ENCODE measurements around the gene GPR87. TPM values are rescaled to one million over a fixed set of nuclear protein-coding genes. Genes with fewer than 3 reads are reported as not detected.
A peak's percentile ranks its signal among the peaks of the same experiment; 100 is the strongest.

The GPR87 gene
- total RNA-seq, 2 donors from 2014 or later = 0.70 to 2.2 TPM

DNA sequence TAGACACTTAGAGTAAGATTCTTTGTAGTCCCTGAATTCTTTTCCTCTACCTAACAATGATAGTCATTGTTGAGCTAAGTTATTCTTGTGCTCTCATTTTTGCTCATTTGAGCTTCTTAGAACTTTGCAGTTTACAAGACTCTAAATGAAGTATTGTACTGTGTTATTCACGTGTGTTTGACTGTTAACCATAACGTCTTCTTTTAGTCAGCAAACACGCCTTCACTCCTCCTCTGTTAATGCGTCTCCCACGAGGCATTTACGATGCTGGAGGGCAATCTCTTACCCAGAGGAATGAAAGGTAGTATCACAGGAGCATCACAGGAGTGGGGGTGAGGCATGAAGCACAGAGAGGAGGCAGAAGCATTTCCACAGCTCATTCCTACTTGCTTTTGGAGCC is 23.5 kb downstream of the GPR87 start:
- Mint-ChIP-seq H3K9me3 (no peaks in the 10 kb centered on the region), H3K27ac (peak overlapping the region; percentile 26), H3K4me1 (ENCODE audit: low read depth) (no peaks in the 10 kb centered on the region), H3K4me3 (peak overlapping the region in 1 of 2 donors; percentile 30), H3K36me3 (ENCODE audit: insufficient read depth in 2 of 2) (peaks cover 0 to 1% of the 10 kb centered on the region in 2 donors), H3K27me3 (ENCODE audit: low read depth) (peaks cover 16% of the 10 kb centered on the region)
- DNase-seq (no peak), ATAC-seq (replicated peaks in 1 of 2) (peak; percentile 7 to 88)

DNA sequence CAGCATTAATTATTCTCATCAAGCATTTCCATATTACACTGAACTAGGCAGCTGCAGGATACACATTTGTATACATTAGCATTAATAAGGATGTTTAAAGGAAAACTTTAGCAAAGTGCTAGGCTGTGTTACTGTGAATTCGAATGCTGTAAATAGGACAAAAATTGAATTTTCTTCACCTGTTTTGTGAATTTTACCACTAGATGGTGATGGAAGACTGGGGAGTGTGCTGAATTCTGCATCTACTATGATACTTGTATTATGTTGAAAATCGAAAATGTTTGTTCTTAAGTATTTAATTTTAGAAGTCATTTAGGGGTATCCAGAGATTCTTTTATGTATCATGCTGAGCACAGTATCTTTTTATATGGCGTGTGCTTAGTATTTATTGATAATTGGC is 25.9 kb downstream of the GPR87 start:
- Mint-ChIP-seq H3K36me3 (ENCODE audit: insufficient read depth in 2 of 2) (no peaks in the 10 kb centered on the region), H3K27me3 (ENCODE audit: low read depth) (peaks cover 8% of the 10 kb centered on the region), H3K4me3 (no peak overlapping the region), H3K27ac (no peak overlapping the region), H3K4me1 (ENCODE audit: low read depth) (no peaks in the 10 kb centered on the region), H3K9me3 (no peaks in the 10 kb centered on the region)
- ATAC-seq (replicated peaks in 1 of 2) = peak in 1 of 2 donors; percentile 39
- no peak for DNase-seq

DNA sequence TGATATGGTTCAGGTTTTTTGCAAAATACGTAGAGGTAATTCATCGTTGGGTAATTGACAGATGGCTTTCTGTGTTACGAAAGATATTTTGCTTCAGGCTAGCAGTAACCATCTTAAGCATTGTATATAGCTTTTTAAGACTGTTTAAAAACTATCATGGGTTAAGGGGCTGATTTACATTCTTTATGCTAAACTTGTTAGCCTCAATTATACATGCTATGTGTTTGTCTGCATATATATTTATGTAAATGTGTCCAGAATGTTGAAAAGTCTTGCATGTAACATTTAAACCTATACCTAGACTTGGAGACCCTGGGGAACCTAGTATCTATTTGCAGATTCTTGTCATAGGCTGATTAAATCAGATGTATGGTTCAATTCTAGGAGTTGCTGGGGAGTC is 27.2 kb downstream of the GPR87 start:
- DNase-seq (no peak), ATAC-seq (replicated peaks in 1 of 2) (no peak)
- H3K4me3 Mint-ChIP-seq = no peak overlapping the region
- H3K9me3 Mint-ChIP-seq = no peaks in the 10 kb centered on the region
- H3K36me3 Mint-ChIP-seq (ENCODE audit: insufficient read depth in 2 of 2) = no peaks in the 10 kb centered on the region
- H3K27me3 Mint-ChIP-seq (ENCODE audit: low read depth) = peaks cover 8% of the 10 kb centered on the region
- no peak overlapping the region for H3K27ac Mint-ChIP-seq
- H3K4me1 Mint-ChIP-seq (ENCODE audit: low read depth) = peaks cover 4% of the 10 kb centered on the region

DNA sequence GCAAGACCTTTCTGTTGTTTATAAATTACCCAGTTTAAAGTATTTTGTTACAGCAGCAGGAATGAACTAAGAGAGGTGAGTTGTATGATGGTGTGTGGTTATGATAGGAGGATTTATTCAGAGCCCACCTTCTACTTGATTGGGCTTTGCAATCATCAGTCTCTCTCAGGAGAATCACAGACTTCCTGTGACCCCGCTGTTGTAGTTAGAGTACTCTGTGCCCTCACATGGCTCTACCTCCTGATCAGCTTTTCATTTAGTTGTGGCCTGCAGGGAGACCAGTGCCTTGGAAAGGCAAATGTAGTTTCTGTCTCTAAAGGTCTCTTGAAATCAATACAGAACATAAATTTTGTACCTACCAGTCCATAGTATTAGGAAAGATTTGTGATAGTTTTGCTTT is 30.7 kb downstream of the GPR87 start:
- H3K27ac Mint-ChIP-seq = no peak overlapping the region
- peaks cover 27% of the 10 kb centered on the region for H3K4me1 Mint-ChIP-seq (ENCODE audit: low read depth)
- no peak for ATAC-seq (replicated peaks in 1 of 2)
- H3K27me3 Mint-ChIP-seq (ENCODE audit: low read depth) = no peaks in the 10 kb centered on the region
- DNase-seq = no peak
- H3K36me3 Mint-ChIP-seq (ENCODE audit: insufficient read depth in 2 of 2) = no peaks in the 10 kb centered on the region
- no peak overlapping the region for H3K4me3 Mint-ChIP-seq
- H3K9me3 Mint-ChIP-seq = no peaks in the 10 kb centered on the region

DNA sequence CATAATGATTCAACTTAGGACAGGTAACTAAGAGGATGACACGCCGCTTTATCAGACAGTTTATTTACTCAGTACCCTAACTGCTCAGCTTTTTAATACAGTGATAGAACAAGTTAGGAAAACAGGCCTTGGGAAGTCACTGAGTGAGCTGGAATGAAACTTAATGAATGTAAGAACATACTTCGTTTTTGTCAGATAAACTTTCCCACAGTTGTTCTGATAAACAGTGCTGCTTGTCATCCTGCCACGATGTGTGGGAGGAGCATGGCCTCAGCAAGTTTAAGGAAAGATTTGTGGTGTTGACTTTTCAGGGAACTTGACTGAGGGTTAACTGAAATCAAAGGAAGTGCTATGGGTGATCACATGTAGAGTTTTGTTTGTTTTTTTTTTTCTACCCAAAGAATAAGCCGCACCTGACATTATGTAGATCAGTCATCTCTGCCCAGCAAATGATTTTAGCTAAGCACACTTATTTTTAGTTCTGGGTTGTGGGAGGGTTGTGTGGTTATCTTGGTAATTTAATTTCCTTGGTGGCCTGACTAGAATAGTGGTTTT is 32.6 kb downstream of the GPR87 start:
- Mint-ChIP-seq H3K27ac (peak overlapping the region; percentile 85), H3K4me3 (peak overlapping the region in 1 of 2 donors; percentile 58), H3K4me1 (ENCODE audit: low read depth) (peaks cover 43% of the 10 kb centered on the region), H3K27me3 (ENCODE audit: low read depth) (no peaks in the 10 kb centered on the region), H3K9me3 (no peaks in the 10 kb centered on the region), H3K36me3 (ENCODE audit: insufficient read depth in 2 of 2) (no peaks in the 10 kb centered on the region)
- ATAC-seq (replicated peaks in 1 of 2) = peak; percentile 67 to 72
- peak in 1 of 2 donors; percentile 24 for DNase-seq

DNA sequence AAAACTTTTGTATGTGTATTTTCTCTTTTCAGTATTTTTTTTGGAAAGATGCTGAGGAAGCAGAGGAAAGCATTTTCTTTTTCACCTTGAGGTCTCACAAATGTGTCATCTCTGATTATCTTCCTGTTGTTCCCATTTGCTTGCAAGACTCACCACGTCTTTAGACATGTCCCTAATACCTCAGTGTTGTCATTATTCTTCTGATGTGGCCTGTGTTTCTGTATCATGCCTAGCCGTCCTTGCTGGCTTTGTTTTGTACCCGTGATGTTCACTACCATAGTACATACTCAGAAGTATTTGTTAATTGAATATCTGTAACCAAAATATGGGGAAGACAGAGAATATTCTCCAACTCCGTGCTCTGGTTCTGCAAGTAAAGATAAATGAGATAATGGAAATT is 33.2 kb downstream of the GPR87 start:
- H3K27me3 Mint-ChIP-seq (ENCODE audit: low read depth) = no peaks in the 10 kb centered on the region
- peak overlapping the region in 1 of 2 donors; percentile 7 for H3K4me3 Mint-ChIP-seq
- H3K4me1 Mint-ChIP-seq (ENCODE audit: low read depth) = peaks cover 49% of the 10 kb centered on the region
- no peaks in the 10 kb centered on the region for H3K36me3 Mint-ChIP-seq (ENCODE audit: insufficient read depth in 2 of 2)
- H3K9me3 Mint-ChIP-seq = no peaks in the 10 kb centered on the region
- DNase-seq = no peak
- H3K27ac Mint-ChIP-seq = no peak overlapping the region
- peak; percentile 46 to 50 for ATAC-seq (replicated peaks in 1 of 2)

DNA sequence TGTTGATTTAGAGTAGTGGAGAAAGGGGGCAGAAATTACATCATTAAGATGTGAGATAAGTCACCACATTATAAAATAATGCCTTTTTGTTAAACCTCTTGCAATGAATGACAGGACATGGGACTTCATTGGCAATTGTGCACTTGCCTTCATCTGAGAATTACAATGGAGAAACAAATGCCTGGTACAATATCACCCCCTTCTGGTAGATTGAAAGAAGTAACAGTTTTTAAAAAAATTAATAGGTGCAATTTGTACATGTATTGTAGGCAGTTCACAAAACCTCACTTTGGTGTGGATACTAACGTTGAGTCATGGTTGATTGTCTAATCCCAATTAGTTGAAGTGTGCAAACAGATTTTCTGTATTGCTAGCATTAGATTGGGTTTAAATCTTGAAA is 33.7 kb downstream of the GPR87 start:
- Mint-ChIP-seq H3K27me3 (ENCODE audit: low read depth) (no peaks in the 10 kb centered on the region), H3K36me3 (ENCODE audit: insufficient read depth in 2 of 2) (no peaks in the 10 kb centered on the region), H3K27ac (peak overlapping the region; percentile 48), H3K4me3 (peak overlapping the region in 1 of 2 donors; percentile 7), H3K4me1 (ENCODE audit: low read depth) (peaks cover 54% of the 10 kb centered on the region), H3K9me3 (no peaks in the 10 kb centered on the region)
- no peak for DNase-seq
- peak; percentile 23 to 41 for ATAC-seq (replicated peaks in 1 of 2)

DNA sequence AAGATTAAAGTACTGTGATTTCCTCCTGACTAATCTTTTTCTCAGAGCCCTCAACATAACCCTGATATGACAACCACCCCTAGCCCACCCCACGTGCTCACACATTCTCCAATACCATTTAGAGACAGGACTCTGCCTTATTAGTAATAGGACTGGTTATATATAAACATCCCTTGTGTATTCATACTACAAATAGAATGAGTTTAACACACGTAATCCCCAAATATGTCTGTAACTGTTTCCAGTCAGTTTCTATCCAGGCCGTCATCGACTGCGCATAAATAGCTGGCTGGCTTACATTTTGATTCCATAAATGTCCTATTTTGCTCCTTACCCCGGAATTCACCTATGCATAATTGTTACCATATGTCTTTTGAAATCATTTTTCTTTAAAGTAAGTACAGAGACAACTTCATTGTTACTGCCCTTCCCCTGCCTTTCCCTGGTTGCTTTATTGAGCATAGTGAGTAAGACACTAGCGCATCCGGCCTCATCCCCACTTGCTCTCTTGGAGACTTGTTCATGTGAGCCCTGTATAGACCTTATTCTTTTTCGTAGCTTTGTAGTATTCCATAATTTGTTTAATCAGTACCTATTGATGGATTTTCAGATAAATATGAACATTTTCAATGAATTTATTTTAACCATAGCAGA is 34.8 kb downstream of the GPR87 start:
- Mint-ChIP-seq H3K36me3 (ENCODE audit: insufficient read depth in 2 of 2) (no peaks in the 10 kb centered on the region), H3K27ac (no peak overlapping the region), H3K4me1 (ENCODE audit: low read depth) (peaks cover 62% of the 10 kb centered on the region), H3K4me3 (no peak overlapping the region), H3K27me3 (ENCODE audit: low read depth) (no peaks in the 10 kb centered on the region), H3K9me3 (no peaks in the 10 kb centered on the region)
- ATAC-seq (replicated peaks in 1 of 2) (no peak), DNase-seq (no peak)

DNA sequence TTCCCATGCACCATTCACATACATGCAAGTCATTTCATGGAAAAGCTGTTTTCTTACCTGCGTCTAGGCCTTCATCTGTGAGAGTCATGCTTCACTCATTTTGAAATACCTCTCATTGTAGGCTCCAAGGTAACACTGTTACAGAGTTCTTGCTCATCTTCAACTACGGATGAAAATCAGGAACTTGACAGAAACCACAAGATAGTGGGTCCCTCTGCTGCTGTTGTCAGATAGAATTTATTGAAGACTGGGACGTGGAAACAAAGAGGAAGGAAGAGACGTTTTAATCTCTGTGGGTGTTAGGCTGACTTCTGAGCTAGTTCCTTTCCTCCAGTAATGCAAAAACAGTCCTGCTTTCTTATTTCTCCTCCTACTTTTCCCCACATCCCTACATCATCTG is 38.4 kb downstream of the GPR87 start, which contains the start of gene P2RY14:
Gene P2RY14 (minus strand): TSS at position 313 of the 400 bp plus-strand sequence. CDS start 64,226 bp downstream, outside the sequence.
- peak; percentile 73 to 81 for ATAC-seq (replicated peaks in 1 of 2)
- peak within 1 kb of the TSS; percentile 90 for H3K27ac Mint-ChIP-seq
- no peaks in the 10 kb centered on the region for H3K27me3 Mint-ChIP-seq (ENCODE audit: low read depth)
- no peak for DNase-seq
- peak within 1 kb of the TSS; percentile 23 to 76 for H3K4me3 Mint-ChIP-seq
- H3K36me3 Mint-ChIP-seq (ENCODE audit: insufficient read depth in 2 of 2) = peaks cover 0 to 2% of the 10 kb centered on the region in 2 donors
- H3K4me1 Mint-ChIP-seq (ENCODE audit: low read depth) = peaks cover 69% of the 10 kb centered on the region
- no peaks in the 10 kb centered on the region for H3K9me3 Mint-ChIP-seq

DNA sequence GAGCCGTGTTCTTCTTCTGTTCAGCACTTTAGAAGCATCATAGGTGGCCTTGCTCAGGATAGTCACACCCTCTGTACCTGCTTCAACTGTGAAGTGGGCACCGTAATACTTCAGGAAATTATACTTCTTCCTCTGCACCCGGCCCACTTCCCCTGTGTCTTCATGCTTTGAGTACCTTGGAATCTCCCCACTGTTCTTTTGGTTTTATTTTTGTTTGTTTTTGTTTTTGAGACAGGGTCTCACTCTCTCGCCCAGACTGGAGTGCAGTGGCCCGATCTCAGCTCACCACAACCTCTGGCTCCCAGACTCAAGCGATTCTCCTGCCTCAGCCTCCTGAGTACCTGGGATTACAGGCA is 40.0 kb downstream of the GPR87 start:
- DNase-seq (peak; percentile 39 to 45), ATAC-seq (replicated peaks in 1 of 2) (peak; percentile 72 to 78)
- Mint-ChIP-seq H3K4me1 (ENCODE audit: low read depth) (peaks cover 59% of the 10 kb centered on the region), H3K9me3 (no peaks in the 10 kb centered on the region), H3K36me3 (ENCODE audit: insufficient read depth in 2 of 2) (peaks cover 0 to 2% of the 10 kb centered on the region in 2 donors), H3K27ac (peak overlapping the region; percentile 43), H3K4me3 (peak overlapping the region; percentile 70 to 74), H3K27me3 (ENCODE audit: low read depth) (no peaks in the 10 kb centered on the region)

DNA sequence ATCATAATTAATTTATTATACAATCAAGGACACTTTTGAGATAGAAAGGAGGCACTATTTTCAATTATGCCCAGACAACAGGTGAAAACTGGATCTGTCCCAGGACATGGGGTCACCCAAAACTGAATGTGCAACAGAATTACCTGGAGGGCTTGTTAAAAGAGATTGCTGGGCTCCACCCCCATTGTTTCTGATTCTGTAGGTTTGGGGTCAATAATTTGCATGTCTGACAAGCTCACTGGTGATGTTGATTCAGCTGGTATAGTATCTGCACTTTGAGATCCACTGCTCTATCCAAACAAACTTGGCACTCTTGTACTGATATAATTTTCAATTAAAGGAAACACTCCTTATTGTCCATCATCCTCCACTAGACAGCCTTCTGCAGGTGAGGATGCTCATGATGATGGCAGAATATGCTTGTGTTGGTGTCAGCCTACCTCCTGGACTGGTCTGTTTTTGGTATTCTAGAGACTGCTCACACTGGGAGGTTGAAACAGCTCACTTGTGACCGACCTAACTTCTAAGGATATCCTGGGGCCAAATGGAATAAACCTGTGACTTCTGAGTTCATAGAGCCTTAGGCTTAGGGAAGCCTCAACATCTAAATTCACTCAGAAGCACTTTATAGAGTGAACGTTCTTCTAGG is 40.5 kb downstream of the GPR87 start:
- Mint-ChIP-seq H3K4me3 (peak overlapping the region; percentile 70 to 74), H3K36me3 (ENCODE audit: insufficient read depth in 2 of 2) (peaks cover 0 to 2% of the 10 kb centered on the region in 2 donors), H3K27ac (peak overlapping the region; percentile 43), H3K4me1 (ENCODE audit: low read depth) (peaks cover 59% of the 10 kb centered on the region), H3K9me3 (no peaks in the 10 kb centered on the region), H3K27me3 (ENCODE audit: low read depth) (no peaks in the 10 kb centered on the region)
- DNase-seq (no peak), ATAC-seq (replicated peaks in 1 of 2) (peak; percentile 17 to 23)

DNA sequence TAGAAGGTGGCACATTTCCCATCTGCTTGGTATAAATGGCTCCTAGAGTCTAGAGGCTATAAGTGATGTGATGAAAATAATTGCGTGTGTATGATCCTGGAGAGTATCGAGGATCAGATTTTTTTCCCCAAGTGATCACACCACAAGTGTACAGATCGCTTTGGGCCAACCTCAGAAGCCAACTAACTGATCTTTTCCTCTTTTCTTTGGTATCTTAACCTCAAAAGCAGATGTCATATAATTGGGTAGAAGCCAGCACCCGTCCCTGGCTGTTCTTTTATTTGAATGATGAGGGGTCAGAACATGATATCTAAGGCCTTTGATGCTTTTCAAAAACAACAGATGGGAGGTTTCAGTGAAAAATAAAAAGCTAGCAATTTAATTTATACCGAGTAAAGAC is 41.5 kb downstream of the GPR87 start:
- H3K4me1 Mint-ChIP-seq (ENCODE audit: low read depth) = peaks cover 59% of the 10 kb centered on the region
- DNase-seq = no peak
- peaks cover 0 to 4% of the 10 kb centered on the region in 2 donors for H3K36me3 Mint-ChIP-seq (ENCODE audit: insufficient read depth in 2 of 2)
- peak overlapping the region in 1 of 2 donors; percentile 32 for H3K4me3 Mint-ChIP-seq
- H3K27me3 Mint-ChIP-seq (ENCODE audit: low read depth) = peaks cover under 1% of the 10 kb centered on the region
- no peaks in the 10 kb centered on the region for H3K9me3 Mint-ChIP-seq
- peak overlapping the region; percentile 64 for H3K27ac Mint-ChIP-seq
- ATAC-seq (replicated peaks in 1 of 2) = no peak

DNA sequence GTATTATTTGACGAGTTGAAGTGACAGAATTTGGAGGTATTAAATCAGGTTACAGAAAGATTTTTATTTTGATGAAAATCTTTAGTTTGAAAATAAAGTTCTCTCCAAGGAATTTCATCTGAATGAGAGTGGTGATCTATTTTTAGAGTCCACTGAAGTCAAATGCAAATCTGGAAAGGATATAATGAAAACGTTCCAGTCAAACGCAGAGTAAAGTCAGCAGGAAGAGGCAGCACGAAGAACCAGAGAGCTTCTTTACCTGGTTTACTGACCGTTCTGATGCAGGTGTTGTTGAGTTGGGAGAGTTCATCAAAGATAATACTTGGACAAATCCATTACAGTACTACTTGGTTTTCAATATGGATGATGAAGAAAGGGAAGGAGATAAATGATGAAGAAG is 47.0 kb downstream of the GPR87 start:
- Mint-ChIP-seq H3K36me3 (ENCODE audit: insufficient read depth in 2 of 2) (peaks cover 5 to 6% of the 10 kb centered on the region in 2 donors), H3K9me3 (peaks cover 2 to 6% of the 10 kb centered on the region in 2 donors), H3K27ac (peak overlapping the region; percentile 21), H3K4me3 (peak overlapping the region in 1 of 2 donors; percentile 1), H3K4me1 (ENCODE audit: low read depth) (peaks cover 26% of the 10 kb centered on the region), H3K27me3 (ENCODE audit: low read depth) (peaks cover 6% of the 10 kb centered on the region)
- DNase-seq = no peak
- ATAC-seq (replicated peaks in 1 of 2) = no peak

Measured in activated T-cell treated with anti-CD3 and anti-CD28 coated beads, Interleukin-2, amount 50 U/mL, for 72 hours (primary cell).